PFSK-1 (cell line): ENCODE measurements around the gene NTPCR.

Experiments
- POLR2AphosphoS5 ChIP-seq: IDR thresholded peaks from 2 replicates; pipeline ENCODE4 v1.6.1; 2012; ENCODE audit warnings: low read depth, mild to moderate bottlenecking, control low read depth, low read length, moderate library complexity
- SIN3A ChIP-seq: IDR thresholded peaks from 2 replicates; pipeline ENCODE4 v1.6.1; 2012; ENCODE audit warnings: mild to moderate bottlenecking, low read length, moderate library complexity, borderline replicate concordance; ENCODE audit not compliant: insufficient read depth
- TF ChIP-seq, protein P1 (sequence below), 2 experiments: IDR thresholded peaks; 2 replicates each; pipeline versions ENCODE4 v1.6.1 to v1.8.0; 2011 to 2012; ENCODE audit warnings: low read depth in 2 of 2, low read length in 2 of 2, control low read depth in 1 of 2, inconsistent platforms in 1 of 2, mild to moderate bottlenecking in 1 of 2, moderate library complexity in 1 of 2; ENCODE audit not compliant: insufficient read depth in 1 of 2

DNA sequence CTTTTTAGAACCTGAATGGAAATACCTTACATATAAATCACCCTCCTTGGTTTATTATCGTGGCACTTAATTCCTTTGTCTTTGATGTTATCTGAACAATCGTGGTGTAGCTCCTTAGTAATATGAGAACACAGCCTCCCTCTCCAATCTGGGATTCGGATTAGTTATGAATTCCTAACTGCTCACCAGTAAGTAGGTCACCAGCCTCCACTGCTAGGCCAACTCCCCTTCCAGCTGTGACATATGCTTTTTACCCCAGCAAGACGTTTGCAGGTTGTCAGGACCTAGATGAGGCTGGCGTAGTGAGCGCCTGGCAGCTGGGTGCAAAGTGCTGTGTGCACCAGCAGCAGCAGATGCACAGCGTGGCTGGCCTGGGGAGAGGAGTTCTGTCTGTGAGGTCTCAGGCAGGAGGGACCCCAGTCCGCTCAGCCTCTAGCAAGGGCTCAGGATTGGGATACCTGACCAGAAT is 38.2 kb downstream of the NTPCR start:
- no peak for TF ChIP-seq POLR2AphosphoS5
- no peak for TF ChIP-seq SIN3A
- TF ChIP-seq, protein P1, sequence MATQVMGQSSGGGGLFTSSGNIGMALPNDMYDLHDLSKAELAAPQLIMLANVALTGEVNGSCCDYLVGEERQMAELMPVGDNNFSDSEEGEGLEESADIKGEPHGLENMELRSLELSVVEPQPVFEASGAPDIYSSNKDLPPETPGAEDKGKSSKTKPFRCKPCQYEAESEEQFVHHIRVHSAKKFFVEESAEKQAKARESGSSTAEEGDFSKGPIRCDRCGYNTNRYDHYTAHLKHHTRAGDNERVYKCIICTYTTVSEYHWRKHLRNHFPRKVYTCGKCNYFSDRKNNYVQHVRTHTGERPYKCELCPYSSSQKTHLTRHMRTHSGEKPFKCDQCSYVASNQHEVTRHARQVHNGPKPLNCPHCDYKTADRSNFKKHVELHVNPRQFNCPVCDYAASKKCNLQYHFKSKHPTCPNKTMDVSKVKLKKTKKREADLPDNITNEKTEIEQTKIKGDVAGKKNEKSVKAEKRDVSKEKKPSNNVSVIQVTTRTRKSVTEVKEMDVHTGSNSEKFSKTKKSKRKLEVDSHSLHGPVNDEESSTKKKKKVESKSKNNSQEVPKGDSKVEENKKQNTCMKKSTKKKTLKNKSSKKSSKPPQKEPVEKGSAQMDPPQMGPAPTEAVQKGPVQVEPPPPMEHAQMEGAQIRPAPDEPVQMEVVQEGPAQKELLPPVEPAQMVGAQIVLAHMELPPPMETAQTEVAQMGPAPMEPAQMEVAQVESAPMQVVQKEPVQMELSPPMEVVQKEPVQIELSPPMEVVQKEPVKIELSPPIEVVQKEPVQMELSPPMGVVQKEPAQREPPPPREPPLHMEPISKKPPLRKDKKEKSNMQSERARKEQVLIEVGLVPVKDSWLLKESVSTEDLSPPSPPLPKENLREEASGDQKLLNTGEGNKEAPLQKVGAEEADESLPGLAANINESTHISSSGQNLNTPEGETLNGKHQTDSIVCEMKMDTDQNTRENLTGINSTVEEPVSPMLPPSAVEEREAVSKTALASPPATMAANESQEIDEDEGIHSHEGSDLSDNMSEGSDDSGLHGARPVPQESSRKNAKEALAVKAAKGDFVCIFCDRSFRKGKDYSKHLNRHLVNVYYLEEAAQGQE (IDR thresholded peaks at IDR 0.05; ENCODE audit: insufficient read depth in 1 of 2, low read depth in 2 of 2, low read length in 2 of 2): no peak
